Measurements from ENCODE around the gene CCDC40. TPM values are rescaled to one million over a fixed set of nuclear protein-coding genes. Genes with fewer than 3 reads are reported as not detected.

Gene CCDC40
- total and polyA plus RNA-seq, 10 donors = 0.30 to 8.3 (median 2.3) TPM

DNA sequence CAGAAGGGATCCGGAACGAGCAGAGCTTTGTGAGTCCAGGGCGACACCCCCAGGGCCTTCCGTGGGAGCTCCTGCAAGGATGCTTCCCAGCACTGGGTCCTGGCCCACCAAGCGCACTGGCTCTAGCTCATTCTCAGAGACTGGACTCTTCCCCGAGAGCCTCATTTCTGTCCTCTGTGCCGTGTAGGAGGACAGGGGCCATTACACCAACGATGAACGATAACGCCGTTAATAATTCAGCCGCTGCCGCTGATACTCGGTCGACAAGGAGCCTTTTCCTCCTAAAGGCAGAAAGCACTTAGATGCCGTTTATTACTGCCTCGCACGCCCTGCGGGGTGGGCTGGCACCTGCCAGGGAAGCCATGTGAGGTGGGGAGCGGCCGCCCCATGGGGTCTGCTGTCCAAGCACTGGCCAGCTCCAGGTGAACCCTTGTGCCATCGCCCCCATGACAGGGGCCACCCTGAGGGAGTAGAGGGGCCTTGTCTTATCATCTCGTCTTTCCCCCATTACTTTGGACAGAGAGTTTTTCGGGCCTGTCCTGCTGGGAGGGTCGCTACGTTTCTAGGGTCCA is 34.3 kb upstream of the CCDC40 start:
- Histone ChIP-seq H3K4me1 (peaks cover 2 to 28% (median 22%) of the 10 kb centered on the region in 6 donors), H3K9me3 (no peaks in the 10 kb centered on the region), H3K4me3 (no peak overlapping the region), H3K27me3 (replicated peaks in 1 of 7) (no peaks in the 10 kb centered on the region), H3K36me3 (peaks cover 0 to 26% (median 0%) of the 10 kb centered on the region in 6 donors), H3K27ac (no peak overlapping the region)
- WGBS, 5 donors = 93 to 96% (median 93%) methylated on average over 26 of the region's 26 CpGs
- intact Hi-C loops (cut with DNase I; ENCODE audit: low total_unique reads) = no loop called here
- TF ChIP-seq POLR2AphosphoS5 (IDR thresholded peaks at IDR 0.05) = no peak
- TF ChIP-seq, protein P1, sequence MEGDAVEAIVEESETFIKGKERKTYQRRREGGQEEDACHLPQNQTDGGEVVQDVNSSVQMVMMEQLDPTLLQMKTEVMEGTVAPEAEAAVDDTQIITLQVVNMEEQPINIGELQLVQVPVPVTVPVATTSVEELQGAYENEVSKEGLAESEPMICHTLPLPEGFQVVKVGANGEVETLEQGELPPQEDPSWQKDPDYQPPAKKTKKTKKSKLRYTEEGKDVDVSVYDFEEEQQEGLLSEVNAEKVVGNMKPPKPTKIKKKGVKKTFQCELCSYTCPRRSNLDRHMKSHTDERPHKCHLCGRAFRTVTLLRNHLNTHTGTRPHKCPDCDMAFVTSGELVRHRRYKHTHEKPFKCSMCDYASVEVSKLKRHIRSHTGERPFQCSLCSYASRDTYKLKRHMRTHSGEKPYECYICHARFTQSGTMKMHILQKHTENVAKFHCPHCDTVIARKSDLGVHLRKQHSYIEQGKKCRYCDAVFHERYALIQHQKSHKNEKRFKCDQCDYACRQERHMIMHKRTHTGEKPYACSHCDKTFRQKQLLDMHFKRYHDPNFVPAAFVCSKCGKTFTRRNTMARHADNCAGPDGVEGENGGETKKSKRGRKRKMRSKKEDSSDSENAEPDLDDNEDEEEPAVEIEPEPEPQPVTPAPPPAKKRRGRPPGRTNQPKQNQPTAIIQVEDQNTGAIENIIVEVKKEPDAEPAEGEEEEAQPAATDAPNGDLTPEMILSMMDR (IDR thresholded peaks at IDR 0.05 in 8 of 11, conservative IDR thresholded peaks at IDR 0.05 in 3 of 11) = no peak
- no peak for TF ChIP-seq POLR2A (IDR thresholded peaks at IDR 0.05)
- peak; percentile 42 for DNase-seq

DNA sequence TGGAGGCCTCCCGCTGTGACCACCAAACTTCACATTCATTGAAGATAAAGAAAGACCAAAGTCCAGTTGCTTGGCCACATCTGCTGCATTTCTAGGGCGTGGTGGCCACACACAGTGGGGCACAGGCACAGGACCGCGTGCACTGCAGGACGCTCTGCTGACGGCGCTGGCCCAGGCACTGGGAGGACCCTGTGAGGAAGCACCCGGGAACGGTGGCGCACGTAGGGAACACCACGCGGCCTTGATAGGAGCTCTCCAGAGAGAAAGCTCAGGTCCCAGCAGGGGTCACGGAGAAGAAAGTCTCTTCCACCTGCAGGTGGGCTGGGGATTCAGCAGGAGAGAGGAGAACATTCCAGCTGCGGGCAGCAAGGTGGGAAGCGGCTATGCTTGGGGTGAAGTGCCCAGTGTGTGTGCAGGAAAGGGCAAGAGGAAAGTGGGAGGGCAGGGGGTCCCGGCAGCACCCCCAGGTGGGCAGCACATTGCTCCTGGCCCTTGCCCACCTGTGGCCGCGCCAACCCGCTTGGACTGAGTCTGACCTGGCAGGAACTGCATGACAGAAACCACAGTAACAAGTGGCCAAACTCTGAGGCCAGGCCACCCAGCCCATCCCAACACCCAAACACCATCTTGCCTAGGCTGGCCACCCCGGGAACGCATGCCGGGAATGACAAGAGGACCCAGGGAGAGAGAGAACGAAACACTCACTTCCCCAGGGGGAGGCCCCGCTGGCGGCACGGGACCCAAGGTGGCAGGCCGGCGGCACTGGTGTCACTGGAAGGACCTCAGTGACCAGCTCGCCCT is 33.6 kb upstream of the CCDC40 start:
- no peaks in the 10 kb centered on the region for H3K27me3 ChIP-seq (replicated peaks in 1 of 7)
- H3K4me1 ChIP-seq = peaks cover 0 to 21% (median 15%) of the 10 kb centered on the region in 6 donors
- intact Hi-C loops (cut with DNase I; ENCODE audit: low total_unique reads) = no loop called here
- H3K4me3 ChIP-seq = no peak overlapping the region
- TF ChIP-seq, protein P1 (IDR thresholded peaks at IDR 0.05 in 8 of 11, conservative IDR thresholded peaks at IDR 0.05 in 3 of 11) = no peak
- TF ChIP-seq POLR2AphosphoS5 (IDR thresholded peaks at IDR 0.05) (no peak), POLR2A (IDR thresholded peaks at IDR 0.05) (no peak)
- H3K27ac ChIP-seq = no peak overlapping the region
- no peak for DNase-seq
- H3K9me3 ChIP-seq = no peaks in the 10 kb centered on the region
- peaks cover 0 to 31% (median 0%) of the 10 kb centered on the region in 6 donors for H3K36me3 ChIP-seq
- WGBS, 5 donors = 90 to 95% (median 94%) methylated on average over 27 to 30 of the region's 30 CpGs

DNA sequence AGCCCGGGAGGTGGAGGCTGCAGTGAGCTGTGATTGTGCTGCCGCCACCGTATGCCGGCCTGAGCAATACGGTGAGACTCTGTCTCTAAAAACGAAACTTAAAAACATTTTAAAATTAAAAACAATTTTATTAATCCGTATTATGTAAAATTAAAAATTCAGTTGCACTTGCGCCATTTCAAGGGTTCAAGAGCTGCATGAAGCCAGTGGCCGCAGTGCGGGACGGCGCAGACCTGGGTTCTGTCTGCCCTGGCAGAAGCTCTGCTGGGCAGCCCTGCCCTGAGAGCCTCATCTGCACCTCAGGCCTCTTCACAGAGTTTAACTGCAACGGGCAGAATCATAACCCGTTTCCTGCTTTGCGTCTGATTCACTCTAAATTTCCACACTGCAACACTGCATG is 32.5 kb upstream of the CCDC40 start:
- no peaks in the 10 kb centered on the region for H3K9me3 ChIP-seq
- peaks cover 0 to 31% (median 0%) of the 10 kb centered on the region in 6 donors for H3K36me3 ChIP-seq
- 89 to 94% (median 91%) methylated on average over 15 of the region's 15 CpGs for WGBS, 5 donors
- H3K27ac ChIP-seq = no peak overlapping the region
- no peak for DNase-seq
- H3K4me1 ChIP-seq = peaks cover 0 to 22% (median 18%) of the 10 kb centered on the region in 6 donors
- intact Hi-C loops (cut with DNase I; ENCODE audit: low total_unique reads) = no loop called here
- no peaks in the 10 kb centered on the region for H3K27me3 ChIP-seq (replicated peaks in 1 of 7)
- no peak overlapping the region for H3K4me3 ChIP-seq
- TF ChIP-seq POLR2A (IDR thresholded peaks at IDR 0.05) (no peak), POLR2AphosphoS5 (IDR thresholded peaks at IDR 0.05) (no peak)
- TF ChIP-seq, protein P1 (IDR thresholded peaks at IDR 0.05 in 8 of 11, conservative IDR thresholded peaks at IDR 0.05 in 3 of 11) = no peak

Measured in spleen (tissue), 11 donors.